AG09319 (cell line): ENCODE results near the gene PLEK.

Experiments used
- DNase-seq: peaks from one replicate; pipeline ENCODE4 v3.0.0-alpha.2; 2010; ENCODE audit warnings: low read depth; ENCODE audit errors: extremely low read depth
- CTCF ChIP-seq: IDR thresholded peaks from 2 replicates; pipeline ENCODE4 v1.5.1; 2011; ENCODE audit warnings: low read depth, mild to moderate bottlenecking, inconsistent platforms, low read length, moderate library complexity

The PLEK gene

GRCh38 chr2:68426848-68427579, 61.9 kb downstream of the PLEK start:
- no peak for TF ChIP-seq CTCF
- peak; percentile 38 for DNase-seq

- no peak for DNase-seq
- TF ChIP-seq CTCF = no peak
Measured at GRCh38 chr2:68428126-68428525, 63.0 kb downstream of the PLEK start.

GRCh38 chr2:68428746-68429145, 63.7 kb downstream of the PLEK start:
- DNase-seq = no peak
- no peak for TF ChIP-seq CTCF

- no peak for TF ChIP-seq CTCF
- no peak for DNase-seq
Measured at GRCh38 chr2:68429311-68429826, 64.3 kb downstream of the PLEK start.

- TF ChIP-seq CTCF = no peak
- DNase-seq = no peak
Measured at GRCh38 chr2:68431316-68431972, 66.4 kb downstream of the PLEK start.

- no peak for DNase-seq
- TF ChIP-seq CTCF = no peak
Measured at GRCh38 chr2:68432696-68433658, 67.9 kb downstream of the PLEK start.
